Measurements from ENCODE around the gene THSD4.
"Not testable (repeated sequence)": the region's sequence is repeated elsewhere in the genome, so short reads cannot be mapped to it uniquely, and the experiment has no call there.

The THSD4 gene

DNA sequence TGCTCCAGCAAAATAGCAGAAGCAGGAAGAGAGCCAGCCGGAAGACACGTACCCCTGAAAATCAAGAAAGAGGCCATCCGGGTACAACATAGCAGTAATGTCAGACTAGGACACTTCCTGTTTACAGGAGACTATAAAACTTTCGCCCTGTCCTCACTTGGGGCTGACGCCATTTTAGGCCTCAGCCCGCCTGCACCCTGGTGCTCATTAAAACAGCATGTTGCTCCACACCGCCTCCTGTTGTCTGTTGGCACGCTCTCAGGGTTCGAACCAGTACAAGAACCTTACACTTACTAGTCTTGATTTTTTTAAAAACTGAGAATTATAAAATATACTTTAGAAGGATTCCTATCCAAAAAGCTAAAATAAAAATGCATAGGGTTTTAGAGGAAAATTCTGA is 535.3 kb downstream of the THSD4 start:
- no peak for FAIRE-seq

DNA sequence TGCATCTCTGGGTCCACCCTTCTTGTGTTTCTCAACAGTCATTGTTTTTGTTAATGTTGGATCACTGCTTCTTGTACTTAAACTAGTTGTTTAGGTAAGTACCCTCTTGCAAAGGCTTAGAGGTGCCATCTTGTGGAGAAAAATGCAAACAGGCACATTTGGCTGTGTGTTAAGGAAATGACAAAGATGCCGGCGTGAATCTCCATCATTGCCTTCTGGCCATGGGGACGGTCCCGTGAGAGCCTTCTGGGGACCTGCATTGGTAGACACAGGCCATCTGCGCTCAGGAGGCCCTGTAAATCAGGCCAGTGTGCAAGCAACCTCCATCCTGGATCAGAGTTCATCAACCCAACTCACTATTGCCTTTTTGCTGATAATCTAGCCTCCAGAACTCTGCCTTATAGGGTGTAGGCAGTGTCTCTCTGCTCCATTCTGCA is 536.5 kb downstream of the THSD4 start:
- FAIRE-seq, result no peak

DNA sequence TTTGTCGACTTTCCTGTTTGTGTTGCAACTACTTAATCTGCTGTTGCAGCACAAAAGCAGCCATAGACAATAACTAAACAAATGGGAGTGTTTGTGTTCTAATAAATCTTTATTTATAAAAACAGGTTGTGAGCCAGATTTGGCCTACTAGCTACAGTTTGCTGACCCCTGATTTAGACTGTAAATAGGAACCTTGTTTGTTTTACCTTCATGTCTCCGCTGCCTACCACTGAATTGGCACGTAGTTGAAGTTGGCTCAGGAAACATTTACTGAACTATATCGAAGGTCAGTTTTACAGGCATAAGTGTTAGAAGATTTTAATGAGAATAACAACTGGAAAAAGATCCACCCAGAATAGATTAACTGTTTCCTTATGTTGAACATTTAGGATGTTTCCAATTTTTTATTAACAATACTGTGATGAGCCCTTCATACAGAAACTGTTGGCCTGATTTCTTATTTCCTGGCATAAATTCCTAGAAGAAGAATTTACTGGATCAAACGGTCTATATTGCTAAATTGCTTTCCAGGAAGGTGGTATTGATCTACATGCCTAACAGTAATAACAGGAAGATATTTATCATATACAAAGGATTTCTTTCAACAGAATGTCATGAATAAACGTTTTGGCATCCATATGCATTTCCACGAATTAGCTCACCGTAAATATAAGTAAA is 538.9 kb downstream of the THSD4 start:
- no peak for FAIRE-seq

DNA sequence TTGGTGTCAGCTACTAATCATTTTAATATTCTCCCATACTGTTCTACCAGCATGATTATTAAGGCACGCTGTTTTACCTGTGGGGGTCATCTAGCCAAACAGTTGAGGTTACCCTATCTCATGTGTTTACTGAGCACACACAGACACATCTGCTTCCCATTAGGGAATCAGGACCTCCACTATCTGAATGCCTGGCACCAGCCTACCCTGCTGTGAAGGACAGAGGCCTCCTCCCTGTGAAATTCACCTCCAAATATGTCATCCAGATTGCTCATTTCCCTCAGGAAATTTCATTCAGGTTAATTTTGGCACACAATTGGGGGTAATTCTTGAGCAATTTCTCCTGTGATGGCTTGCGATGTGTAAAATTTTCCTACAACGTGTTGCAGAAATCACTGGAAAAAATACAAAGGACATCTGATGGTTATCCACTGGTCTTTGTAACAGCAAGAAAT is 539.5 kb downstream of the THSD4 start:
- FAIRE-seq, result no peak

DNA sequence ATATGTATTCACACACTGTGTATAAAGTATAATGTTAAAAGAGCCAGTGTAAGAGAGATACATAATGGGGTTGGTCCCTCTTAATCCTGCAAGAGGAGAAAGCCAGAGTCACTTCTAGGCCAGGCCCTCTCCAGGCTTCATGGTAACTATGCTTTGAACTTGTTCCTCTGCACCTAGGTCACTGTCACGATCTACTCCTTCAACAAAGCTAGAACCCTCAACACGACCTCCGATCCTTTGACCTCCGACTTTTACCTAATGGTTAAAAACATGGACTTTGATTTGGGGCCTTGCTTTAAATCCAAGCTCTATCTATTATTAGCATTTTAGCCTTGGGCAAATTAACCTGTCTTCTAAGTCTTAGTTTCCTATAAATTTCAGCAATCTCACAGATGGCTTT is 541.2 kb downstream of the THSD4 start:
- FAIRE-seq, result no peak

DNA sequence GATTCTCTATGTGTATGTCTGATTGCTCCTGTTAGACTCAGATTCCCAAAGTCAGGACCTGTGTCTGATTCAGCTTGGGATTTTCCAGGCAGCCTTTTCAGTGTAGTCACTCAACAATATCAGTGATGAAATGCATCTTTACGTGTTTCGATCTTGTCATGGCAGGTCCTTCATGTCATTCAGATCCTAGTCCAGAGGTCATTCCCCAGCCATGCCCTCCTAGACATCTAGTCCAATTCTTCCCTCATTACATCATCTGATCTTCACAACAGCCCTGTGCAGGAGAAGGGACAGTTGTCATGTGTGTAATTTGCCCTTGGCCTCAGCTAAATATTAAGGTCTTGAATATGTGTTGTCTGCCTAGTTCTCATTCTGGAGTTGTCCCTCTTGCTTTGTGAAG is 541.9 kb downstream of the THSD4 start:
- FAIRE-seq, result no peak

DNA sequence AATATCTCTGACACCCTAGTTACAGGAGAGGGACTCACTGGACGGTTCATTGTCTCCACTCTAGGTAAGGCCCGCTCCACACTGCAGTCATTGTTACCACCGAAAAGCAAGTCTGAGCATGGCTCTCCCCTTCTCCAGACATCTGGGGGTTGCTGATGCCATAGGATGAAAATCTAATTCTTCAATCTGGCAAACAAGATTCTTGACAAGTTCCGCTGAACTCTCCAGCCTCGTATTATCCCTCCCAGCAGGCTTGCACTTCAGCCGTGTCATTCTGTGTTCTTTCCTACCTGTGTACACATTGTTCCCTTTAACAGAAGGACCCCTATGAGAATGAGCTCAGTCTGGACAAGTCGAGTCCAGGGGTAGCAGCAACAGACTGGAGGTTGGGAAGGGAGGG is 542.8 kb downstream of the THSD4 start:
- FAIRE-seq, result no peak

DNA sequence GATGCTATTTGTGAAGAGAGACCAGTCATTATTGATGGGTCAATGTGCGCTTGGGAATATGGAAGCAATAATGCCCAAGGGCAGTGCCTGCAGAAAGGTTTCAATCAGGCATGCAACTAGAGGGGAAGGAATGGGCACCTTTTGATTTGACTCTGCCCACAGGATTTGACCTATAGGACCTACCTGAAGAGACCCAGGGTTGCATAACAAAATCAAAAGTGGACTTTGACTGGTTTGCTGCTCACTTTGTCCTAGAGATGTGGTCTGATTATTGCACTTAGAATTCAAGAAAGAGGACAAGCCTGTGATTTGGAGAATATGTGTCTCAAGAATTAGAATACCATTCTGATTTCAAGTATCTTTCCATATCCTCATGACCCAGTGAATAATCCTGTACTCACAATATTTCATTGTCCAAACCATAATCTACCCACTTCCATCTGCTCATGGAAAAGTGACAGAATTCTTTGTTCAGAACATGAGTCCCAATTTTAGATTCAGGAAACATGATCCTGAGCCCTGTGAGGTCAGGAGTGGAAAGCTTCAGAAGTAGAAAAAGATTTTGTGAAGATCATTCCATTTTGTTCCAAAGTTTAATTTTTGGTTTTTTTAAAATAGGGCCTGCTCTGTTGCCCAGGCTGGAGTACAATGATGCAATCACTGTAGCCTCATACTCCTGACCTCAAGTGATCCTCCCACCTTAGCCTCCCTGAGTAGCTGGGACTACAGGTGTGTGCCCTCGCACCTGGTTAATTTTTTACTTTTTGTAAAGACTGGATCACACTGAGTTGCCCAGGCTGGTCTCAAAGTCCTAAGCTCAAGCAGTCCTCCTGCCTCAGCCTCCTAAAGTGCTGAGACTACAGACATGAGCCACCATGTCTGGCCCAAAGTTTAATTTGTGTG is 543.8 kb downstream of the THSD4 start:
- no peak for FAIRE-seq

DNA sequence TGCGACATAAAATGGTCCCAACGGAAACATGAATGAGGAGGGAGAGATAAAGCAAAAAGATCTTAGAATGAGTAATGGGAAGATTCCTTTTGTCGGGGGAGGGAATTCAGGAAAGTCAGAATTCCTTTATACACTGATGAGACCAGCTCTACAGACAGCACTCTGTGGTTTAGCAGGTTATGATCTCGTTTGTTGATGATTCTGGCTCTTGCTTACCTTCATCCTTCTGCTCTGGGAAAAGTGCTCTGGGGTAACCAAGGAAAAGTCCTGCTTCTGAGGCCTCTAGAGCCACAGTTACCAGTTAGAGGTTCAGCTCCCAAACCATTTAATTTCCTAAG is 544.4 kb downstream of the THSD4 start:
- FAIRE-seq, result no peak

DNA sequence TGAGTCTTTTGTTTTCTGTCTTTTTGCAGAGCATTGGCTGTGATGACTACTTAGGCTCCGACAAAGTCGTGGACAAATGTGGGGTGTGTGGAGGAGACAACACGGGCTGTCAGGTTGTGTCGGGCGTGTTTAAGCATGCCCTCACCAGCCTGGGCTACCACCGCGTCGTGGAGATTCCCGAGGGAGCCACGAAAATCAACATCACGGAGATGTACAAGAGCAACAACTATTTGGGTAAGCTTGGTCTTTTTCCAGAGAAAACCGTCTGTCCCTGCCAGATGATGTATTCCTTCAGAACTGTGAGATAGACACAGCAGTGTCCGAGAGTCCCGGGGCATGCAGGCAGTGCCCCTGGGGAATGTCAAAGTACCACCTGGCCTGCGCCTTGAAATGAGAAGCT is 545.2 kb downstream of the THSD4 start:
- no peak for FAIRE-seq

DNA sequence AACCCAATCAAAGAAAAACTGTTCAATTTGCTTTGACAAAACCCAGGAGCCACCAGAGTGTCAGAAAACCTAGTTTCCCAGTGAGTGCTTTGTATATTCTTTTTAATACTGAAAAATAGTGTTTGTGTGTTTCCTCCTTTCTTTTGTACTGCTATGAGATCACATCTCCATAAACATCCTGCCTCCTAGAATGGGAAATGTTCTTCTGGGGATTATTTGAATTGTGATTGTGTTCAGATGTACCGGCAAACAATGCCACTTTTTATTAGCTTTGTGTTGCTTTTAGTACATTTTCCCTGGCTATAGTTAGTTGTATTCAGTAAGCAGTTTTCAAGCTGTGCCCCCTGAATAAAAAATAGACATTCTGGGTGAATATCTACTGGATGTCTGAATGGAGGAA is 547.0 kb downstream of the THSD4 start:
- no peak for FAIRE-seq

DNA sequence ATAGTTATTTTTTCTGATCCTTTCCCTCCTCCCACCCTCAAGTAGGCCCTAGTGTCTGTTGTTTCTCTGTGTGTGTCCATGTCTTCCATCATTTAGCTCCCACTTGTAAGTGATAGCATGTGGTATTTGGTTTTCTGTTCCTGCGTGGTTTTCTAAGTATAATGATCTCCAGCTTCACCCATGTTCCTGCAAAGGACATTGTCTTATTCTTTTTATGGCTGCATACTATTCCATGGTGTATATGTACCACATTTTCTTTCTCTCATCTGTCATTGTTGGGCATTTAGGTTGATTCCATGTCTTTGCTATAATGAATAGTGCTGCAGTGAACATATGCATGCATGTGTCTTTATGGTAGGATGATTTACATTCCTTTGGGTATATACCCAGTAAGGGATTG is 549.4 kb downstream of the THSD4 start:
- FAIRE-seq, result no peak

DNA sequence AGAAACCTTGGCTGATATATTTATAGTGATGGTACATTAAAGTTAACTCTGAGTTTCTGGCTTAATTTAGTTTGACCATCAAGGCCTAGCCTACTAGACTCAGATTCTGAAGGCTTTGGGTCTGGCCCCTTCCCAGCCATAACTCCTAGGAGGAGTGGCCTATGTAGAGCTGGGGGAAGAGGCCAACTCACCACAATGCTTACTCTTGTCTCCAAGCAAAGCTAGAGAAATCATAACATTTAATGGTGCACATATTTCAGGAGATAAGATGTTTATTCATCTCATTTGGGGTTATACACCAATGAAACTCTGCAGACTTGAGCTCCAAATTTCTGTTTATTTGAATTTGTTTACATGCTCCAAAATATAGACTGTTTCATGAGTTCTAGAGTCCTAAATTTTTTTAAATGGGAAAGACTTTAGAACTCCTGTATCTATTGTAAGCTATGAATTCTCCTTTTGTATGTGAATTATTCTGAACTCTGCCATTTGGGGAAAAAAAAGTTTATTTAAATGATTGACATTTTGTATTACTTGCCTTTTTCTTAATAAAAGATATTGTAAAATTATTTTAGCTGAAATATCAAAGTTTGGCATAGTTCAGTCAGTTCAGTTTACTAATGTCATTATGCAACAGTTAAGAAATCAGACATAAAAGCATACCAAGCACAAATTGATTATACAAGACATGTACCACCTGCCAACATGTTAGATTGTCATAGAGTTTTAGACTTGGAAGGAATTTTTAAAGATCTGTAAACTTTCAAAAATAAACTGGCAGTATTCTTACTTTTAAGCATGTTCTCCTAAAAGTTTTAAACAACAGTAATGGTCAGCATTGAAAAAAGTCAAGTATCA is 551.7 kb downstream of the THSD4 start:
- FAIRE-seq, result no peak

DNA sequence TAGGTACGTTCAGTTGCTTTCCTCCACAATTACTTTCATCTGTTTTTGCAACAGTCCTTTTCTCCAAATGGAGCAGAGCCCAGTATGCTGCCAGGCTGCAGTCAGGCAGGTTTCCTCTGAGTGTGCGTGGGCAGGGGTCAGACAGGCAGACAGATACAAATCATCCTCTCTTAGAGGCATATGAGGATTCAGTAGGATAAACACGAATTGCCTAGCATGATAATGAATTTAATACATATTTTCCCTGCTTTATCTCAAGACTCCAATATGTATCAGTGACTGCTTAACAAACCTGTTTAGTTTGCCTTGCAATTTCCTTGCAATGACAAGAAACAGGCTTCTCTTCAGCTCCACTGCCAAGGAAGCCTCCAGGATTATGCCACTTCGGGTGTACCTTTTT is 554.4 kb downstream of the THSD4 start:
- no peak for FAIRE-seq

DNA sequence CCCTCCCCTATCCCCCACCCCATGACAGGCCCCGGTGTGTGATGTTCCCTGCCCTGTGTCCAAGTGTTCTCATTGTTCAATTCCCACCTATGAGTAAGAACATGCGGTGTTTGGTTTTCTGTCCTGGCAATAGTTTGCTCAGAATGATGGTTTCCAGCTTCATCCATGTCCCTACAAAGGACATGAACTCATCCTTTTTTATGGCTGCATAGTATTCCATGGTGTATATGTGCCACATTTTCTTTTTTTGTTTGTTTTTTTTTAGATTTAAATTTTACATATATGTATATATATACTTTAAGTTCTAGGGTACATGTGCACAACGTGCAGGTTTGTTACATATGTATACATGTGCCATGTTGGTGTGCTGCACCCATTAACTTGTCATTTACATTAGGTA is 555.0 kb downstream of the THSD4 start:
- not testable (repeated sequence) for FAIRE-seq

DNA sequence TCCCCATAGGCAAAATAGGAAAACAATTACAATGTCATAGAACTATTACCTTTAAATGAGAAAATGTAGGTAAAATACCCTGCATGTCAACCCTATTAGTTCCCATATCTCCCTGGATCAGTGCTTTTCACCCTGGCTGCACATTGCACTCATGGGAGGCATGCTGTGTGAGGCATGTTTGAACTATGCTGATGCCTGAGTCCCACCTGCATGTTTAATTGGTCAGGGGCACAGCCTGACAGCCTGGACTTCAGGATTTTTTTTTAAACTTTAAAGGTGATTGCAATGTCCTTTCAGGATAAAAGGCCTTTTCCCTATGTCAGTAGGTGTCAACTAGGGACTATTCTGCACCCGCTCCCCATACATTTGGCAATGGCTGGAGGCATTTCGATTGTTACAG is 559.1 kb downstream of the THSD4 start:
- FAIRE-seq, result no peak

DNA sequence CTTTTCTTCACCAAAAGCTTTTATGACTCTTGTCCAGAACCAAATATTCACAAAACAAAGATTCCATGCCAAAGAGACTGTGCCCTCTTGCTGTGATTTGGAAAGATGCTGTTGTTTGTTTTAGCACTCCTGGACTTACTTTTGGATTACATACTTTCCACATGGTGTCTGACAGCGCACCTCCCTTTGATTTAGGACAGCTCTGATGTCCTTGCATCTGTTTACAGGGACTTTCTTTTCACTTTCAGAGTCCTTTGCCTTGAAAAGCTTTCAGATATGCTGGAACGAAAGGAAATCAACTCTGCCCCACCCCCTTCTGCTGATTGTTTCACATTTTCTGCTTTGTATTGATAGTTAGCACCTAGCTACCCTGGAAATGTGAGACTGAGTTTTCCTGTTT is 562.1 kb downstream of the THSD4 start:
- FAIRE-seq, result no peak

DNA sequence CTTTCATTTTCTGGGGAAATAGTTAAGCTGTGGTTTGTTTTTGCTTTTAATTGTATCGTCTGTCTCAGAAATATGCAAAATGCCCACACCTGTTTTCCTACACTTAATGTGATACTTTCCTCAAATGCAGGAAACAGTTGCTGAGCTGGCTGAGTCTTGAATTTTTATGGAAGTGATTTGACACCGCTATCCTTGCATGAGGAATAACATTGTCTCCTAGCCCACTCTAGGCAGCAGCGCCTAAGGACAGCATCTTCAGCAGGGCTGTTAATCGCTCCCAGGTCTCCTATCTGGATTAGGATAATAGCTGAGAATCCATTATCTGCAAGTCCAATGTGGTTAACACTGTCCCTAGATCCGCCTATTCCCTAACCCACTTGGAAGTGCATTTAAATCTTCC is 562.5 kb downstream of the THSD4 start:
- FAIRE-seq, result no peak

DNA sequence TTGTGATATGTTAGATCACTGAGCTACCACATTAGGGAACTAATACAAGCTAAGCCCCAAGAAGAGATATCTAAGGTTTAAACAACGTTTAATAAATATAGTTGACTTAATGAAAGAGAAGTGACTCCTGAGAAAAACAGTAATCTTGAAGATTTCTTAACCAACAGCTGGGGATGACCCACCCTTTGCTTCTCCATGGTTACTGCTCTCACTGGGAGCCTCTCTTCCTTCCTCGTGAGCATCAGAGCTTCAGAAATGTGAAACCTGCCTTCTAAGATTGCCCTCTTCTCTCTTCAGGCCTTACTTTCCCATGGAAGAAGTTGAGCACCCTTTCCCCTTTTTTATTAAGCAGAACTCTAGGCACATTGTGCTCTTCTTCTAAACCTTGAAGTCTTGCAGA is 562.9 kb downstream of the THSD4 start:
- no peak for FAIRE-seq

DNA sequence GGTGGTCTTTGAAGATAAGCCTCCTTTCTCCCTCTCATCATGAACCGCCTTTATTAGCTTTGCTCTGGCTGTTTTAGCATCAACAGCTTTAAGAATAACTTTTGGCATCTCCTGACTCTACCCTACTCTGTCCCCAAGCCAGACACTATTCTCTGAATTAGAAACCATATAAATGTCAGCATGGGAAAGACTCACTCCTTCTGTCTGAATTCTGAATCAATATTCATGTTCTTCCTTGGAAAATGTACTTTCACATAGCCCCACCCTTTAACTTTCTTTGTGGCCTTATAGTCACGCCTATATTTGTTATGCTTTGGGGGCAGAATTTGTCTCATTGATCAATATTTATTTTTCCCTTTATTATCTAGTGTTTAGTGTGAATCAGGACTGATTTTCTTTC is 563.3 kb downstream of the THSD4 start:
- no peak for FAIRE-seq

DNA sequence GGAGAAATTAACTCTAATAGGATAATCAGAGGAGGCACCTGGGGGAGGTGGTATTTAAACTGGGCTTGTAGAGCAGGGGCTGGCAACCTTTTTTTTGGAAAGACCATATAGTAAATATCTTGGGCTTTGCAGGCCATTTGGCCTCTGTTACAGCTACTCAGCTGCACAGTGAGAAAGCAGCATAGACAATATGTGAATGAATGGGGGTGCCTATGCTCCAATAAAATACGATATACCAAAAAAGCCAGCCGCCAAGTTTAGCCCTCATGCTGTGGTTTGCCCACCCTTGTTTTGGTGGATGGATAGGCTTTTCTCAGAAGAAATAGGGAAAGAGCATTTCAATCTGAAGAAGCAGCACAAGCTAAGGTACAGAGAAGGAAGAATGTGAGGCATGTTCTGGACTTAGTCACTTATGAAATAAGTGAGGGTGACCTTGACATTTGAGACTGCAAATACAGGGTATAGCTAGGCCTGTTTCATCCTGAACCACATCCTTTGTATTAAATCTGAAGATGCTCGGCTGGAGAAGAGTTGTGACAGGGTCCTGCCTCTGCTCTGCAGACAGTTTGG is 564.0 kb downstream of the THSD4 start:
- no peak for FAIRE-seq

DNA sequence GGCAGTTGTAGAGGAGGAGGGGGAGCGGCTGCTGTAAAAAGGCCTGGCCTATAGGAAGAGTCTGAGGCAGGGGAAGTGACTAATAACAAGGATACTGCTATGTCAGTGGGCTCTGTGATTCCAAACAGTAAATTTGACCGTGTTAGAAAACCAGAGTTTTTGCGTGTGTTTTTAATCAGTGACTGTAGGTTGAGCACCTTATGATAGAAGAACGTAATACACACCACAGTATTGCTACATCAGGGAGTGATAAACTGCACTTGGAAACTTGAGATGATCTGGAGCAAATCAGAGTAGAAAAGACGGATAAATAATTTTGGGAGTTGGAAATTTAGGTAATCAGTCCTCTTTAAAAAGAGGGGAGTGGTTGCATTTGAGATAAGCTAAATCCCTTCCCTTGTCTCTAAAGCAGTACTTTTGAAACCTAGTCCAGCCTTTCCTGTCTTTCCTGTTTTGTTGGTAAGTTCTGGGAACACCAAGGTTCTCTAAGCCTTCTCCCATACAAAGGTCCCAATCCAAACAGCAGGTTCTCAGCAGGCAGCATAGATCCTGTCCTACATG is 564.6 kb downstream of the THSD4 start:
- no peak for FAIRE-seq

DNA sequence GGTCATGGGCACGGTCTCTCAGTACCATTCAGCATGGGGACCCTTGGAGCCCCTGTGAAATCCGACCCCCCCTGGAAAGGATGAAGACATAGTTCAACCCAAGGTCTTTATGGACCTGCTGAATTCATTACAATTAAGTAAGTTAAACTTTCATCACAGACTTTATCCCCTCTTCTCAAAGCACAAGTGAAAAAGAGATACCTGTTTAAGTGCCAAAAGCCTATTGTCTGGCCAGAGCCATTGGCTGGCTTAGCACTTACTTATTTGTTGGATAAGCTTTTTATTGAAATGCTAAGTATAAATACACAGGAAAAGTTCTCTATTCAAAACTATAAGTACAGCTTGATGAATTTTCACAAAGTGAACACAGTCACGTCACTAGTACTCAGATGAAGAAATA is 566.7 kb downstream of the THSD4 start:
- no peak for FAIRE-seq
